Heart right ventricle (tissue), 16 donors: Measurements from ENCODE around the gene AQP2. TPM values are rescaled to one million over a fixed set of nuclear protein-coding genes. Genes with fewer than 3 reads are reported as not detected.

Experiments
- ATAC-seq, 8 donors: fragments of 200-7000 bp; cut with Tn5 transposase; one replicate each; pipeline ENCODE4 v1.9.1; 2020; ENCODE audit warnings: mild to moderate bottlenecking in 8 of 8, moderate library complexity in 8 of 8, moderate number of reproducible peaks in 1 of 8
- DNase-seq, 2 donors: peaks; one replicate each; pipeline ENCODE4 v3.0.0-alpha.2; 2020
- H3K27ac ChIP-seq, 10 donors: fragments of 200-600 bp; sonication (generic) in 2 of 10; one replicate each; pipeline versions ENCODE4 v1.5.0 to v1.8.0; 2020 to 2022; ENCODE audit warnings: mild to moderate bottlenecking in 3 of 10
- H3K27me3 ChIP-seq, 7 donors: fragments of 200-600 bp; one replicate each; pipeline ENCODE4 v1.8.0; 2021 to 2022; ENCODE audit warnings: mild to moderate bottlenecking in 2 of 7
- H3K36me3 ChIP-seq, 9 donors: fragments of 200-600 bp; sonication (generic) in 1 of 9; one replicate each; pipeline versions ENCODE4 v1.5.0 to v1.8.0; 2020 to 2022; ENCODE audit warnings: mild to moderate bottlenecking in 2 of 9
- H3K4me1 ChIP-seq, 9 donors: fragments of 200-600 bp; sonication (generic) in 1 of 9; one replicate each; pipeline versions ENCODE4 v1.5.0 to v1.8.0; 2020 to 2022; ENCODE audit warnings: mild to moderate bottlenecking in 4 of 9
- H3K4me3 ChIP-seq, 10 donors: fragments of 200-600 bp; sonication (generic) in 2 of 10; one replicate each; pipeline versions ENCODE4 v1.5.0 to v1.8.0; 2020 to 2022; ENCODE audit warnings: mild to moderate bottlenecking in 7 of 10, moderate library complexity in 2 of 10
- H3K9me3 ChIP-seq, 11 donors: fragments of 200-600 bp in 10 of 11; sonication (generic) in 2 of 11; one replicate each; pipeline versions ENCODE4 v1.5.0 to v1.8.0; 2013 to 2022; ENCODE audit warnings: mild to moderate bottlenecking in 2 of 11, control low read depth in 1 of 11, moderate library complexity in 1 of 11
- CTCF ChIP-seq, 9 donors: fragments of 200-600 bp; sonication (generic) in 2 of 9; IDR thresholded peaks; one replicate each; pipeline versions ENCODE4 v1.5.0 to v1.8.0; 2021 to 2022; ENCODE audit warnings: antibody characterized with exemption in 9 of 9, mild to moderate bottlenecking in 5 of 9, moderate library complexity in 1 of 9
- WGBS, 2 donors: extraction: QIAGEN DNeasy Blood & Tissue Kit; methylation state at CpG; one replicate each; pipeline ENCODE4 v1.1.7; 2013; ENCODE audit warnings: inconsistent platforms in 1 of 2; 5-methylcytosine and 5-hydroxymethylcytosine counted together
- intact Hi-C, 10 donors: fragments of 100-400 bp; cut with DNase I; formaldehyde crosslinking; loops; one replicate each; pipeline versions ENCODE4 v1.11.1 to v1.14.2; 2022
- polyA plus RNA-seq, 2 donors: library from polyadenylated mRNA; stranded (reverse); fragments of 200-250 nt; gene quantifications; one replicate each; pipeline ENCODE4 v1.2.3, GENCODE V29; 2013
- total RNA-seq, 10 donors: library from RNA; stranded (reverse); fragmentation: NEBNext Ultra II Directional in 3 of 10; extraction: Animal tissue kit (Norgen Biotek cat#: 25700) in 3 of 10; gene quantifications; one replicate each; pipeline versions ENCODE4 v1.2.1 to v1.2.4, GENCODE V29; 2021 to 2023
- donor health status: Arrhythmogenic right ventricular cardiomyopathy.
- donor health status: ischemic (EF 13 %, LVEDD 7.1; RV severe dilation, severe dysfunction).
- donor health status: healthy with polysubstance abuse.
- donor health status: DM: no; HTN: yes; CAD: no.
- donor health status: DM: no; HTN: no; CAD: no.
- donor health status: ischemic (EF 25% LVEDD 6.9; RV normal size, moderate dysfunction).
- donor health status: ischemic (EF 25% LVEDD 5.7; RV mildly dilated, moderate dysfunction).
- donor health status: healthy.
- donor health status: DM: yes; HTN: yes; CAD: no.
- donor health status: Ischemic cardiomyopathy.
- donor health status: ischemic (EF 35%, LVEDD 5.7; RV mildly dilated, moderate dysfunction).
- donor health status: nonischemic (EF 11% LVEDD 7.7; RV severe dilation, severe dysfunction).
- donor health status: DM: yes; HTN: yes; CAD: no.
- donor health status: PGD.
- donor health status: ischemic (EF 29% LVEDD 5.4; RV normal size, mild dysfunction).
- donor health status: nonischemic (EF 23%, LVEDD 6.1; RV moderate dilation, normal function).

AQP2 gene
- total and polyA plus RNA-seq, 12 donors, result 0.04 TPM; not detected in 11

- H3K4me3 ChIP-seq, result no peak overlapping the region
- intact Hi-C loops, result no loop called here
- WGBS, 2 donors, result 88 to 94% methylated on average over 15 of the region's 15 CpGs
- no peak overlapping the region for H3K27ac ChIP-seq
- H3K4me1 ChIP-seq, result peaks cover 0 to 7% (median 0%) of the 10 kb centered on the region in 9 donors
- TF ChIP-seq CTCF (IDR thresholded peaks at IDR 0.05), result no peak
- no peak for ATAC-seq
- no peaks in the 10 kb centered on the region for H3K9me3 ChIP-seq
- peaks cover 0 to 19% (median 0%) of the 10 kb centered on the region in 7 donors for H3K27me3 ChIP-seq
- DNase-seq, result no peak
- no peaks in the 10 kb centered on the region for H3K36me3 ChIP-seq
These were observed 40.0 kb upstream of the AQP2 start for GRCh38 chr12:49910331-49911212.

- intact Hi-C loops, result no loop called here
- 91% methylated on average over 2 of the region's 2 CpGs for WGBS, 2 donors
- H3K27me3 ChIP-seq, result peaks cover 0 to 12% (median 0%) of the 10 kb centered on the region in 7 donors
- no peak for DNase-seq
- no peaks in the 10 kb centered on the region for H3K9me3 ChIP-seq
- ATAC-seq, result no peak
- no peak overlapping the region for H3K27ac ChIP-seq
- H3K4me3 ChIP-seq, result no peak overlapping the region
- H3K4me1 ChIP-seq, result peaks cover 0 to 7% (median 0%) of the 10 kb centered on the region in 9 donors
- H3K36me3 ChIP-seq, result no peaks in the 10 kb centered on the region
- TF ChIP-seq CTCF (IDR thresholded peaks at IDR 0.05), result no peak
These were observed 39.3 kb upstream of the AQP2 start for GRCh38 chr12:49911213-49911605.

GRCh38 chr12:49912345-49913255 is 37.9 kb upstream of the AQP2 start:
- intact Hi-C loops, result no loop called here
- Histone ChIP-seq H3K27me3 (peaks cover 0 to 9% (median 0%) of the 10 kb centered on the region in 7 donors), H3K36me3 (no peaks in the 10 kb centered on the region), H3K4me1 (peaks cover 0 to 7% (median 0%) of the 10 kb centered on the region in 9 donors), H3K27ac (no peak overlapping the region), H3K9me3 (no peaks in the 10 kb centered on the region), H3K4me3 (no peak overlapping the region)
- peak; percentile 39 to 88 (median 71) for ATAC-seq
- peak in 1 of 2 donors; percentile 56 for DNase-seq
- WGBS, 2 donors, result 73 to 74% methylated on average over 16 of the region's 16 CpGs
- no peak for TF ChIP-seq CTCF (IDR thresholded peaks at IDR 0.05)
